GM21360 (cell line): ENCODE measurements around the gene PRSS16.
"Not testable (repeated sequence)": the region's sequence is repeated elsewhere in the genome, so short reads cannot be mapped to it uniquely, and the experiment has no call there.

ENCODE experiments used
- ATAC-seq: cut with Tn5 transposase; IDR thresholded peaks from one replicate; pipeline ENCODE4 v1.9.1; 2021; ENCODE audit warnings: mild to moderate bottlenecking, moderate library complexity; ENCODE audit not compliant: unreplicated experiment

The PRSS16 gene

GRCh38 chr6:27241443-27241842, 6.1 kb upstream of the PRSS16 start:
- no peak for ATAC-seq

- ATAC-seq: no peak
Observed at GRCh38 chr6:27242589-27243265, 4.8 kb upstream of the PRSS16 start.

- no peak for ATAC-seq
Observed at GRCh38 chr6:27248783-27249182, 1.3 kb downstream of the PRSS16 start.

- no peak for ATAC-seq
Observed at GRCh38 chr6:27250277-27251111, 3.0 kb downstream of the PRSS16 start.

GRCh38 chr6:27251112-27251605, 3.7 kb downstream of the PRSS16 start:
- peak; percentile 66 for ATAC-seq

GRCh38 chr6:27251606-27252251, 4.2 kb downstream of the PRSS16 start:
- ATAC-seq: peak; percentile 87

GRCh38 chr6:27254566-27254965, 7.1 kb downstream of the PRSS16 start:
- ATAC-seq: no peak

- ATAC-seq: no peak
Observed at GRCh38 chr6:27255866-27256265, 8.4 kb downstream of the PRSS16 start.

- no peak for ATAC-seq
Observed at GRCh38 chr6:27260369-27260768, 12.9 kb downstream of the PRSS16 start.

- ATAC-seq: no peak
Observed at GRCh38 chr6:27260836-27261375, 13.4 kb downstream of the PRSS16 start.

GRCh38 chr6:27263886-27264285, 16.4 kb downstream of the PRSS16 start:
- no peak for ATAC-seq

GRCh38 chr6:27267003-27267402, 19.5 kb downstream of the PRSS16 start:
- not testable (repeated sequence) for ATAC-seq

- ATAC-seq: no peak
Observed at GRCh38 chr6:27267857-27268434, 20.4 kb downstream of the PRSS16 start.

- no peak for ATAC-seq
Observed at GRCh38 chr6:27268803-27269202, 21.3 kb downstream of the PRSS16 start.

- no peak for ATAC-seq
Observed at GRCh38 chr6:27273783-27274182, 26.3 kb downstream of the PRSS16 start.

- no peak for ATAC-seq
Observed at GRCh38 chr6:27275025-27275956, 27.8 kb downstream of the PRSS16 start.

- no peak for ATAC-seq
Observed at GRCh38 chr6:27279513-27280063, 32.1 kb downstream of the PRSS16 start.

- ATAC-seq: no peak
Observed at GRCh38 chr6:27280064-27280539, 32.6 kb downstream of the PRSS16 start.

GRCh38 chr6:27280540-27281000, 33.1 kb downstream of the PRSS16 start:
- no peak for ATAC-seq
